SU-DHL-6 (cell line): ENCODE results near the gene TMEM225.
"Not testable (repeated sequence)": the region's sequence is repeated elsewhere in the genome, so short reads cannot be mapped to it uniquely, and the experiment has no call there.

Source experiments
- H2AFZ ChIP-seq: fragments of 200-600 bp; sonication (generic); 2 replicates; pipeline ENCODE4 v1.6.1; 2014; ENCODE audit warnings: low read depth, mild to moderate bottlenecking, moderate library complexity, mixed read lengths, antibody characterized with exemption, low read length; ENCODE audit not compliant: severe bottlenecking
- H3F3A ChIP-seq: fragments of 200-600 bp; shearing (Covaris generic); 2 replicates; pipeline ENCODE4 v1.6.0; 2016; ENCODE audit warnings: antibody characterized with exemption, mild to moderate bottlenecking; ENCODE audit not compliant: insufficient read depth
- H3K27ac ChIP-seq: fragments of 200-600 bp; sonication (generic); 2 replicates; pipeline ENCODE4 v1.5.1; 2016; ENCODE audit warnings: low read depth, mild to moderate bottlenecking, low read length, moderate library complexity, mixed read lengths
- H3K27me3 ChIP-seq: fragments of 200-600 bp; sonication (generic), shearing (Covaris generic); 2 replicates; pipeline ENCODE4 v1.6.0; 2014; ENCODE audit warnings: mild to moderate bottlenecking, low read length
- H3K36me3 ChIP-seq: fragments of 200-600 bp; sonication (generic); 2 replicates; pipeline ENCODE4 v1.6.1; 2014; ENCODE audit warnings: mild to moderate bottlenecking, low read length, mixed read lengths
- H3K4me2 ChIP-seq: fragments of 300-600, 200-600 bp; shearing (Covaris generic), sonication (generic); 2 replicates; pipeline ENCODE4 v1.6.0; 2014; ENCODE audit warnings: low read length, low read depth, mild to moderate bottlenecking; ENCODE audit not compliant: poor library complexity, severe bottlenecking
- H3K4me3 ChIP-seq: fragments of 200-600 bp; sonication (generic); 2 replicates; pipeline ENCODE4 v1.5.1; 2014; ENCODE audit warnings: antibody characterized with exemption, low read length, mild to moderate bottlenecking, mixed read lengths; ENCODE audit not compliant: insufficient read depth, poor library complexity, severe bottlenecking
- H3K79me2 ChIP-seq: fragments of 200-600 bp; sonication (generic); 2 replicates; pipeline ENCODE4 v1.6.1; 2014; ENCODE audit warnings: mild to moderate bottlenecking, low read length, moderate library complexity; ENCODE audit not compliant: insufficient read depth
- H3K9ac ChIP-seq: fragments of 200-600 bp; sonication (generic); 2 replicates; pipeline ENCODE4 v1.7.0; 2014; ENCODE audit warnings: mild to moderate bottlenecking, low read length
- H3K9me2 ChIP-seq: fragments of 200-600 bp; sonication (generic); replicated peaks from 2 replicates; pipeline ENCODE4 v1.6.1; 2014; ENCODE audit warnings: low read length; ENCODE audit not compliant: insufficient read depth
- H3K9me3 ChIP-seq: fragments of 200-600 bp; sonication (generic); 2 replicates; pipeline ENCODE4 v1.6.1; 2014; ENCODE audit warnings: low read length, mixed read lengths; ENCODE audit not compliant: insufficient read depth
- H4K20me1 ChIP-seq: fragments of 200-600 bp; sonication (generic); 2 replicates; pipeline ENCODE4 v1.6.1; 2014; ENCODE audit warnings: low read depth, mild to moderate bottlenecking, antibody characterized with exemption, low read length, moderate library complexity, mixed read lengths
- EZH2phosphoT487 ChIP-seq: fragments of 200-600 bp; sonication (generic), shearing (Covaris generic); conservative IDR thresholded peaks from 2 replicates; pipeline ENCODE4 v1.6.1; 2018; ENCODE audit warnings: mild to moderate bottlenecking, antibody characterized with exemption, low read length, moderate library complexity, mixed read lengths
- TF ChIP-seq, protein P1 (sequence below): fragments of 200-600 bp; sonication (generic); IDR thresholded peaks from one replicate; pipeline ENCODE4 v1.5.1; 2017; ENCODE audit warnings: antibody characterized with exemption, mild to moderate bottlenecking, low read length, moderate library complexity; ENCODE audit not compliant: insufficient read depth, poor library complexity, severe bottlenecking

Gene TMEM225

DNA sequence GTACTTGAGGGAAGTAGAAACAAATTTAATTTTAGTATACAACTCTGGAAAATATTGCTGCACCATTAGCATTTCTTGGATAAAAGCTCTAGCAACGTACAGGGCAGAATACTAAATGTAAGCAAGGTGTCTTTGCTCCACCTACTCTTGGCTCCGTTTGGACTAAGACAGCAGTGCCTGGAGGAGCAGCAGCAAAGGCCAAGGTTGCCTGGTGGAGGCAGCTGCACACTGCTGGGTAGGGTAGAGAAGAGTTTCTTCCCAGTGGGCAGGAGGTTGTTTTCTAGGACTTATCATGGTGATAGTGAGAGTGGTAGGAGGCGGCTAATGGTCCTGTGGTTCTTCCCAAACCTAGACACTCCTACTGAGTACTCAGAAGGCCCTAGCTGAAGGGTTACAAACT lies 14.3 kb upstream of the TMEM225 start:
- Histone ChIP-seq H3K9ac (no peak overlapping the region), H4K20me1 (no peaks in the 10 kb centered on the region), H3K36me3 (no peaks in the 10 kb centered on the region), H3K9me3 (no peaks in the 10 kb centered on the region), H3K27ac (no peak overlapping the region), H3K4me2 (no peak overlapping the region), H2AFZ (no peak overlapping the region), H3K27me3 (no peaks in the 10 kb centered on the region), H3K9me2 (no peaks in the 10 kb centered on the region), H3F3A (no peaks in the 10 kb centered on the region), H3K4me3 (no peak overlapping the region), H3K79me2 (no peaks in the 10 kb centered on the region)
- no peak for TF ChIP-seq EZH2phosphoT487
- TF ChIP-seq, protein P1, sequence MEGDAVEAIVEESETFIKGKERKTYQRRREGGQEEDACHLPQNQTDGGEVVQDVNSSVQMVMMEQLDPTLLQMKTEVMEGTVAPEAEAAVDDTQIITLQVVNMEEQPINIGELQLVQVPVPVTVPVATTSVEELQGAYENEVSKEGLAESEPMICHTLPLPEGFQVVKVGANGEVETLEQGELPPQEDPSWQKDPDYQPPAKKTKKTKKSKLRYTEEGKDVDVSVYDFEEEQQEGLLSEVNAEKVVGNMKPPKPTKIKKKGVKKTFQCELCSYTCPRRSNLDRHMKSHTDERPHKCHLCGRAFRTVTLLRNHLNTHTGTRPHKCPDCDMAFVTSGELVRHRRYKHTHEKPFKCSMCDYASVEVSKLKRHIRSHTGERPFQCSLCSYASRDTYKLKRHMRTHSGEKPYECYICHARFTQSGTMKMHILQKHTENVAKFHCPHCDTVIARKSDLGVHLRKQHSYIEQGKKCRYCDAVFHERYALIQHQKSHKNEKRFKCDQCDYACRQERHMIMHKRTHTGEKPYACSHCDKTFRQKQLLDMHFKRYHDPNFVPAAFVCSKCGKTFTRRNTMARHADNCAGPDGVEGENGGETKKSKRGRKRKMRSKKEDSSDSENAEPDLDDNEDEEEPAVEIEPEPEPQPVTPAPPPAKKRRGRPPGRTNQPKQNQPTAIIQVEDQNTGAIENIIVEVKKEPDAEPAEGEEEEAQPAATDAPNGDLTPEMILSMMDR, result no peak

DNA sequence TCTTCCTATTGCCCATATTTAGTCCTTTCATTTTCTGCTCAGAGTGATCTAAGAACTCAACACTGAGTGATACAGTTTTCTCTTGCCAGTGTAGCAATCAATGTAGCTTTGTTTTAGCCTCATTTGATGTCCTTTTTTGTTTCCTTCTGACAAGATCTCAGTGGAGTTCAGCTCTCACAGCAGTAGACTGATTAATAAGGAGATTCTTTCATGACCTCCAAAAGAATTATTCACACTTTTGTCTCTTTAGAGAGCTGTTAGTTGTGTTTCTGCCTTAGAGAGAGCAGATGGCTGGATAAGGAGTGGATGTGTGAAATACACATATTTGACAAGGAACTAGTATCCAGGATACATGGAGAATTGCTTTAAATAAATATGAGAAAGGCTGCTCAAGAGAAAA lies 6.6 kb upstream of the TMEM225 start:
- Histone ChIP-seq H3K9me3 (no peaks in the 10 kb centered on the region), H3K4me3 (no peak overlapping the region), H3K9ac (no peak overlapping the region), H3K27me3 (no peaks in the 10 kb centered on the region), H3K27ac (no peak overlapping the region), H3K4me2 (no peak overlapping the region), H3K79me2 (no peaks in the 10 kb centered on the region), H3K9me2 (no peaks in the 10 kb centered on the region), H3F3A (no peaks in the 10 kb centered on the region), H4K20me1 (no peaks in the 10 kb centered on the region), H3K36me3 (no peaks in the 10 kb centered on the region), H2AFZ (no peak overlapping the region)
- TF ChIP-seq, protein P1, result no peak
- no peak for TF ChIP-seq EZH2phosphoT487

DNA sequence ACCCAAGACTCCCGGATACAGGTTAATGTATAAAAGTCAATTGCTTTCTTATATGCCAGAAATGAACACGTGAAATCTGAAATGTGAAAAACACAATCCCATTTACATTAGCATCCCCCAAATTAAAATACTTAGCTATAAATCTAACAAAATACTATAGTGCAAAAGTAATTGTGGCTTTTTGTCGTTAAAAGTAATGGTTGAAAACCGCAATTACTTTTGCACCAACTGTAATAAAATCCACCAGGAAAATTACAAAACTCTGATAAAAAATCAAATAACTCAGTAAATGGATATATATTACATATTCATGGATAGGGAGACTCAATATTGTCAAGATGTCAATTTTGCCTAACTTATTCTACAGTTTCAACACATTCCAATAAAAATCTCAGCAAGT lies 4.6 kb downstream of the TMEM225 start:
- Histone ChIP-seq H2AFZ (no peak overlapping the region), H3K9ac (no peak overlapping the region), H3K4me2 (no peak overlapping the region), H4K20me1 (no peaks in the 10 kb centered on the region), H3K27me3 (no peaks in the 10 kb centered on the region), H3K9me3 (no peaks in the 10 kb centered on the region), H3F3A (no peaks in the 10 kb centered on the region), H3K79me2 (no peaks in the 10 kb centered on the region), H3K27ac (no peak overlapping the region), H3K4me3 (no peak overlapping the region), H3K9me2 (no peaks in the 10 kb centered on the region), H3K36me3 (no peaks in the 10 kb centered on the region)
- TF ChIP-seq EZH2phosphoT487, result no peak
- TF ChIP-seq, protein P1, result no peak

DNA sequence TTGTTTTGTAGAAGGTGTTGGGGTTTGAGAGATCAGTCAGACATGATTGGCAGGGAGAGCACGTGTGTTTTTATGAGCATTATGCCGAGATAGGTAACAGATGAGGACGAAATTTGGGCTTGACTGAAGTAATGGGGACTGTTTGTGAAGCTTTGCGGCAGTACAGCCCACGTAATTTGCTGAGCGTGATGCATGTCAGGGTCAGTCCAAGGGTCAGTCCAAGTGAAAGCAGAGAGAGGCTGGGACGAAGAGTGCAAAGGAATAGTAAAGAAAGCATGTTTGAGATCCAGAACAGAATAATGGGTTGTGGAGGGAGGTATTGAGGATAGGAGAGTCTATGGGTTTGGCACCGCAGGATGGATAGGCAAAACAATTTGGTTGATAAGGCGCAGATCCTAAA lies 17.7 kb downstream of the TMEM225 start:
- not testable (repeated sequence) for H3K4me3 ChIP-seq, H3K79me2 ChIP-seq, H3F3A ChIP-seq, H3K9ac ChIP-seq, H3K9me3 ChIP-seq, H2AFZ ChIP-seq, H3K9me2 ChIP-seq, H3K4me2 ChIP-seq, H4K20me1 ChIP-seq, H3K27me3 ChIP-seq, H3K36me3 ChIP-seq, H3K27ac ChIP-seq

DNA sequence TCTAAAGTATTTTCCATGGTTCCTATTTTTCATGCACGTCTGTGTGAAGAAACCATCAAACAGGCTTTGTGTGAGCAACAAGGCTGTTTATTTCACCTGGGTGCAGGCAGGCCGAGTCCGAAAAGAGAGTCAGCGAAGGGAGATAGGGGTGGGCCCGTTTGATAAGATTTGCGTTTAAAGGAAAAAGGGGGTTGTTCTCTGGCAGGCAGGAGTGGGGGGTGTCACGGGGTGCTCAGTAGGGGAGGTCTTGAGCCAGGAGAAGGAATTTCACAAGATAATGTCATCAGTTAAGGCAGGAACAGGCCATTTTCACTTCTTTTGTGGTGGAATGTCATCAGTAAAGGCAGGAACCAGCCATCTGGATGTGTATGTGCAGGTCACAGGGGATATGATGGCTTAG lies 20.2 kb downstream of the TMEM225 start:
- H3F3A ChIP-seq, H3K79me2 ChIP-seq, H3K9me3 ChIP-seq: not testable (repeated sequence)

More for the DNA sequence above, 20.2 kb downstream of the TMEM225 start:
- H3K4me2 ChIP-seq, H3K9ac ChIP-seq, H3K27ac ChIP-seq, H2AFZ ChIP-seq, H4K20me1 ChIP-seq, H3K36me3 ChIP-seq, H3K27me3 ChIP-seq, H3K4me3 ChIP-seq, H3K9me2 ChIP-seq: not testable (repeated sequence)
